Stimulated activated CD4-positive, alpha-beta T cell treated with anti-CD3 and anti-CD28 coated beads, TNF-alpha, amount 100 ng/mL, for 24 hours (primary cell): ENCODE measurements around the gene THBD.

ENCODE experiments used
- DNase-seq, 3 experiments: peaks; one replicate each; pipeline ENCODE4 v3.0.0-alpha.2; 2020; ENCODE audit warnings: low read depth in 3 of 3

The THBD gene

DNA sequence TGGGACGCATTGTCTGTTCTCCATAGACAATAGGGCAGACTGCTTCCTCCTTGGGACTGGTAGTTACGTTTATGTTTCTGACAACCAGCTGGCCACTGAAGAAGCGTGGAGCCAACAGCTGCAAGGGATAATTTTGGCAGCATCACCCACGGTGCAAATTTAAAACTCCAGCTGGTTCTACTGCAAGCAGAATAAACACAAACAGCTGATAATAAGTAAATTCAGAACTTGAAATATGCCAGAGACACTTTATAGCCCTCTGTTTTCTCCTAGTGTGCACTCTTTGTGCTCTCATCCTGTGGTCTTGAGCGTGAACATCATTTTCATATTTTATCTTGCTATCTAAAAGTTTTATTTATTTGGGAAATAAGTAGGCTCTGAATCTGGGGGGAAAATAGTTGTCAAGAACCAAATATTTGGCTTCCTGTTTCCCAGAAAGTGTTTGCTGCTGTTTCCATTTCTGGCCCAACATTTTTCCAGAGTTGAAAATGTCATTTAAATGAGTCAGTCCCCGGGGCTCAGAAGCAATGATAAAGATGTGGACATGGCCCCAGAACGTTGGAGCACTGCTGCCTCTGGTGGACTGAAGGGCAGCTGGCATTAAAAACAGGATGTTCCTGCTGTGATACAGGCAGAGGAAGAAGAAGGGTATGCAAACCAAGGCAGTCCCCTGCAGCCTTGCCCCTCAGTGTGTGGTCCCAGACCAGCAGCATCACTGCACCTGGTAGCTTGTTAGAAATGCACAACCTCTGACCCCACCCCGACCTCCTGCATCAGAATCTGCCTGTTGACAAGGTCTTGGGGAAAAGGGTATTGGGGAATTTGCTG is 12.5 kb upstream of the THBD start:
- DNase-seq, result no peak

DNA sequence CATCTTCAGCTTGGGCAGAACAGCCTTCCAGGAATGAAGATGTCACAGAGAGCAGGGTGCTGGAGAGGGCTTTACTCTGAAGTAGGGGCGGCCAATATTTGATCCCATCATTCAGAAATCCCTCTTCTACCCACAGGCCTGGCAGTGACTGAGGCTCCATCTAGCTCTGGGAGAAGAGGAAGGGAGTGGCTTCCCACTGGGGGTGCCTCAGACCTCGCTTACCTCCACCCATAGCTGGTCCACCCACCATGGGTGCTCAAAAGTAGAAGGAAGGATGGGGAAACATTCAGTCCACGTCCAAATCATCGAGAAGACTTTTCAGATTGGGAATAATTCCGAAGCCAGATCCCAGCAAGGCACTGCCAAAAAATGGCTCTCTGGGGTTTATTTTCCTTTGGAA is 11.8 kb upstream of the THBD start:
- DNase-seq, result no peak

DNA sequence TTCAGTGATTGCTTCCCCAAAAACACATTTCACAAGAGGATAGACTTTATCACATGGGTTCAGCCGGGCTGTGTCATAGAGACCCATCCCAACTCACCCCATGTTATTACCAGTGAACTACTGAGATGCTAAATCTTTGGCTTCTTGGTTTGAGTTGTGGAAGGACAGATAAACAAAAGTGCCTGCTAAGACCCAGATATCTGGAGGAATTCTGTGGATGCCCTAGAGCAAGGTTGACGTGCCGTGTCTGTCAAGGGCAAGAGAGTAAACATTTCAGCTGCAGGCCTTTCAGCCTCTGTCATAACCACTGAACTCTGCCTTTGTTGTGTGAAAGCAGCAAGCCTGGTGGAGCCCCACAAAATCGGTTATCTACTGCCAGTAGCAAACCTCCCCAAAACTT is 11.2 kb upstream of the THBD start:
- DNase-seq, result no peak

DNA sequence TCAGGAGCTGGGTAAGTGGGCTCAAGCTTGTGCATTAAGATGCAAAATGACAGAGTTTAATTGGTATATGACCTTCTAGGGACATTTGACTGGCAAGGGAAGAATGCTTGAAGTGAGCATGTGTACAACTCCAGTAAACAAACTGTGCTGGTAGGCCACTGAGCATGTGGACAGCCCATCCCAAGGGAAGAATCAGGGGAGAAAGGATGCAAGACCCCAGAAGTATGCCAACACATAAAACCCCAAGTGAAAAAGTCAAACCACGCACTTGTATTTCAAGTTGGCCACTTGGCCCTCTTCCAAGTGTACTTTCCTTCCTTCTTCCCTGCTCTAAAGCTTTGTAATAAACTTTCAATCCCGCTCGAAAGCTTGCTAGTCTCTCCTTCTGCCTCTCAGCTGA is 10.4 kb upstream of the THBD start:
- no peak for DNase-seq

DNA sequence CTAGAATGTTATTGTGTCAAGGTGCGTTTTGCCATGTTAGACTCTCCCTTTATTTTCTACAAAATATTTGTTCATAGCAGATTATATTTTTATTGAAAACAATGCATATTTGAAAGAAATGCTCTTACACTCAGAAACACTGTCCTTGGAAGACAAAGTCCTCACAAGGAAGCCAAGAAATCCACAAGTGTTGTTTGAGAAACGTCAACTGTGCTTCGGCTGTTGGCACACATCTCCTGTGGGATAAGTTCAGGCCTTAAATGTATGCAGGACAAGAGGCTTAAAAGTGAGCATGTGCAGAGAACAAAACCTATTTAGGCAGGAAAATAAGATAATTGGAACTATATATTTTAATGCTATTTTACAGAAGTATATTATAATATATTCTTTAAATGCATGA is 9.5 kb upstream of the THBD start:
- DNase-seq, result no peak

DNA sequence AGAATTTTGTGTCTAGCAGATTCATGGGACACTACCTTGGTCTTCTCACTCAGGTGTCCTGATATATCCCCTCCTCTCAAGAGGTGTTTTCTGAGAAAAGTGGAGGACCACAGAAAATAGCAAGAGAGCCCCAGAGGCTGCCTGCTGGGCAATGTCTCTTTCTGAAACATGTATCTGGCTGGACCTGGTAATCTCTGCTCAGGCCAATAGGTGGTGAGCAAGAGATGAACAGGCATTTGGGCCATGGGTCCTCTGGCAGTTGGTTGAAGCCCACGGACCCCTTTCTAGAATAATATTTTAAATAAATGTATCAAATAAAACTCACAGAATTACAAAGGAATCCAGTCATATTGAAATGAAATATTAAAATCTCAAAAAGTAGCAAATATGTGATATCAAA is 8.8 kb upstream of the THBD start:
- DNase-seq, result no peak

DNA sequence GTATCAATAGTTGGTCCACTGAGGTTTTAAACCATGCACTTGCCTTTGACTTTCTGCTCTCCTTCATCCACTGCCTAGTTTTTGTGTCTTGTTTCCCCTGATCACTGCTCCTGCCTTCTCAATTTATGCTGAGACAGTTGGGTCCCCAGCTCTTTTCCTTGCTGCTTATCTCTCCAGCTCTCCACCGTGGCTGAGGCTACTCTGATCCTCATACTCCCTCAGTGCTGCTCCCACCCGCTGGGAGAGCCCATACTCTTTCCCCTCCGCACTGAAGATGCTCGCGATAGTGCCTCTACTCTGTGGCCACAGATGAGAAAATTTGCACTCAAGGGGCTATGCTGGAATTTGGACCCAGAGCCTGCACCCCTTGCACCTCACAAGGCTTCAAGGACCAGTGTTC is 3.4 kb upstream of the THBD start:
- no peak for DNase-seq

DNA sequence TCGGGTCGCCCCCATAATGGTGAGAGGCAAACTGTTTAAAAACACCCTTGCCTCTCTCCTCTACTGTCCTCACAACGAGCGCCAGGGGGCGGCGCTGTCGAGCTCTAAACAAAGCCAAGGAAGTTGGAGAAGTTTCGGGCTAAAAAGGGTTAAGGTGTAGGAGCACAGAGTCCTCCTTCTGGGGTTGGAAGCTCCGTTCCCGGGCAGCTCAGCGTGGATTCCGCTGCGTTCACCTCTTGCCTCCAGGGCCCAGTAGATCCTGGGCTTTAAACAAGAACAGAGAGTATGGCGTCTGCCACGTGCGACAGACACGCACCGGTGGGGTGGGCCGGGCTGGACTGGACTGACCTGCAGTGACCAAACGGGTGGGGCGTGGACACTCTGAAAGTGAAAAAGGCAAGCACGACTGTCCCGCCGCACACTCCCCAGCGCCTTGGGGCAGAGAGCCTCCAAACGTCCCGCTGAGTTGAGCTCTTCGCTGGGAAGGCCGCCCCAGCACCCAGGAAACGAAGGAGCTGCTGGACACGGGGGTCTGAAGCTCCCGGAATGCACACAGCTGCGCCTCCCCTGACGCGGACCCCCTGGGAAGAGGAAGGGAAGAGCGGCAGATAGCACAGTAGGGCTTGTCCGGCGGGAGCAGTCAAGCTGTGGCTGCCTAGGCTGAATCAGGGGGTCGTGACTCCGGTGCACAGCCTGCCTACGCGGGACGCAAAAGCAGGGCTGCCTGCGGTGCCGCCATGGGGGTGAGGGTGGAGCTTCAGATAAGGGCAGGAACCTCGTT is 1.6 kb upstream of the THBD start:
- DNase-seq, result no peak

DNA sequence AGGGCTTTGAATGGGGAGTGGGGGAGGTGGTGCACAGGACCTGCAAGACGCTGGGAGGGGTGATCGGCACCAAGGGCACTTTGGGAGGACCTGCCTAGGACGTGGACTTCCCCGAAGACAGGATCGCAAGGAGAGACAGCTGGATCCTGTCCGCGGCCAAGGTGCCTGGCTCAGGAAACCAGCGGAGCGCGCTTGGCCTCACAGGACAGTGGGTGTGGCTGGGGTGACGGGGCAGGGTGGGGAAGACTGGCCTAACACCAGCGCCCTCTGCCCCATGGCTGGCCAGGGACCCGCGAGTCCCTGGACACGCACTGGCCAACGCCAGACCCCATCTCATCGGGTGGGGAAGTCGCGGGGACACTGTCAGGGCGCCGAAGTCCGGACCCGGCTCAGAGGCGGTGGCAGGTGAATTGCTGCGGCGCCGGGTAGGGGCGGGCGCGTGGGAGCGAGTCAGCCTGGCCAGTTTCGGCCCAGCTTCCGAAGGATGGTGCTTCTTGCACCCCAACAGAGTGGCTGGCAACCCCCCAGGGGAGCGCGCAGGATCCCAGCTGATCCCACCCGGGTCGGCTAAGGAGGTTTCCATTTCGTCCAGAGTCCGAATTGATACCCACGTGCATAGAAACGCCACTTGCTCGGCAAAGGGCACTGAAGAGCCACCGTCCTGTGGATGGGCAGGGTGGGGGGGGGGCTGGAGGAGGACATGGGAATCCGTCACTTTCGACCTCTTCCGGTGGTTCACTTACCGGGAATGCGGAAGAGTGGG is 785 bp upstream of the THBD start:
- no peak for DNase-seq

DNA sequence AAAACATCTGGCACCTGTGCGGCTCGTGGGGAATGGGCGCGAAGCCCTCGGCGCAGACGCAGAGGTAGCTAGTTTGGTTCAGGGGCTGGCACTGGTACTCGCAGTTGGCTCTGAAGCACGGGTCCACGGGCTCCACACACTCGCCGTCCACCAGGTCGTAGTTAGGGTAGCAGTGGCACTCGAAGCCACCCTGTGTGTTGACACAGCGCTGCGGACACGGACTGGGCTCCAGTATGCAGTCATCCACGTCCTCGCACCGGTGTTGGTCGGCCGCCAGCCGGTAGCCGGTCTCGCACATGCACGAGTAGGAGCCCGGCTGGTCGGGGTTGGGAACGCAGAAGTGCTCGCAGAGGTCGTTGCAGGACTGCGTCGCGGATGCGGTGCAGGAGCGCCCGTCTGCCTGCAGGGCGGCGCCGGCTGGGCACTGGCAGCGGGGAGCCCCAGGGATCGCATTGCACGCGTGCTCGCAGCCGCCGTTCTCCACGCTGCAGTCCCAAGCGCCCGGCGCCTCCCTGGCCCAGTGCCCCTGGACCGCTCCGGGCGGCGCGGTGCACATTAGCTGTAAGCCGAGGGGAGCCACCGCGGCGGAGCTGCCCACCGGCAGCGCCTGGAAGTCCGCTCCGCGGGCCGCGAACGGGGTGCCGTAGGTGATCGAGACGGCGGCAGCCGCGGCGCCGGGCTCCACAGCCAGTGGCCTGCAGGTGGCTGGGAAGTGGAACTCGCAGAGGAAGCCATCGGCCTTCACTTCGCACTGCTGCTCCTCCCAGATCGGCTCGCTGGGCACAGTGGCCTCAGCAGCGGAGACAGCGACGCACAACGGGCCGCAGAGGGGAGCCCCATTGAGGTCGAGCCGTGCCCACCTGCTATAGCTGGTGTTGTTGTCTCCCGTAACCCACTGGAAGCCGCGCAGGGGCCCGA is 930 bp downstream of the THBD start:
- DNase-seq, result peak in 1 of 3 experiments; percentile 24

DNA sequence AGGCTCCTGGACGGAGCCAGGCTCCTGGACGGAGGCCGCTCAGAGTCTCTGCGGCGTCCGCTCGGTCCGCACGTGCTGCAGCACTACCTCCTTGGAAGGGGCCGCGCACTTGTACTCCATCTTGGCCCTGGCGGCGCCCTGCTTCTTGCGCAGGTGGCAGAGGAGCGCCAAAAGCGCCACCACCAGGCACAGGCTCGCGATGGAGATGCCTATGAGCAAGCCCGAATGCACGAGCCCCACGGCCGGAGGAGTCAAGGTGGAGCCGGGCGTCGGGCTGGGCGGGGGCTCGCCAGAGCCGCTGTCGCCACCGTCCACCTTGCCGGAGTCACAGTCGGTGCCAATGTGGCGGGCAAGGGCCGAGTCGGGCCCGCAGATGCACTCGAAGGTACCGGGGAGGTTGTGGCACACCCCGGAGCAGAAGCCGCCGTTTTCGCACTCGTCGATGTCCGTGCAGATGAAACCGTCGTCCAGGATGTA is 1.7 kb downstream of the THBD start:
- DNase-seq, result no peak

DNA sequence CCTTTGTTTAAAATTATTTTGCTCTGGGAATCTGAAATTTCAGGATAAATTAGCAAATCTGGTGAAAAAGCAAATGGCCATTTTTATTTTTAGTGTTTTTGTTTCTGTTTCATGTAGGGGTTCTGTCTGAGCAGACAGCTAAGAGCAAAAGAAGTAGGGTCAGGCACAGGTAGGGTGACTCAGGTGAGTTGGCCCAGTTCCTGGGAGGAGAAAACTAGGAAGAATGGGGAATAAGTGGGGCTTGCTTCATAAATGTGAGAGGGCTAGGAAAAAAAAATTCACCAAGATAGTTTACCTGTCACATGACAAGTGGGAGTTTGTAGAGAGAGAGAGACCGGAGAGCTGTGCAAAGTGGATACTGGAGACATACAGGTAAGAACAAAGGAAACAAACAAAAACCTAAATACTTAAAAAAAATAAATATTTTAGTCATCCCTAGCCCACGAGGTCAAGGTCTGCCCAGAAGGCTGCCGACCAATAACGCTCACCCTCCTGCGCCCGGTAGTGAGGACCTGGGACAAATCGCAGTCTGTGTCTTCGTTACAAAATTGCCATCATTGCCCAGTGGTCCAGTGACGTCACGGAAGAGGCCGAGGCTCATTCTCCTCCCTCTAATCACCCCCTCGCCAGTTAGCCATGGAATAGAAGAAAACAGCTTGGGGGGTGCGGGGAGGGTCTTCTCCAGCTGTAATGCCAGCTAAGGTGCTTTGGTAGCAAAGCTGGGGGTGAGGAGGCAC is 2.3 kb downstream of the THBD start:
- DNase-seq, result no peak

DNA sequence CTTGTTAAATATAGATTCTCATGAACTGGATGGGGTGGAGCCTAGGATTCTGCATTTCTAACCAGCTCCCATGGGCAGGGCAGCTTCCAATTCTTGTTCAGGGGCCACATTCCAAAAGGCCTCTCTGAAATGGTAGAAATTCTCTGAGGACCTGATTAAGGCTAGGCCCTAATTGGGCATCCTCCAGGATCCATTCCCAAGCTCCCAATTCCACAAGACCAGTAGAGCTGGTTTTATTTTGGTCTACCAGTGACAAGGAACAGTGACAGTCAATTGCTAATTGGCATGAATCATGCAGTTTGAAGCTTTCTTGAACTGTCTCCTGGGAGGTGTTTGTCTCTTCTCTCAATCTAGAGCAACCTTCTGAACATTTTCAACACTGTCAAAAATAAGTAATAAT is 3.0 kb downstream of the THBD start:
- DNase-seq, result no peak

DNA sequence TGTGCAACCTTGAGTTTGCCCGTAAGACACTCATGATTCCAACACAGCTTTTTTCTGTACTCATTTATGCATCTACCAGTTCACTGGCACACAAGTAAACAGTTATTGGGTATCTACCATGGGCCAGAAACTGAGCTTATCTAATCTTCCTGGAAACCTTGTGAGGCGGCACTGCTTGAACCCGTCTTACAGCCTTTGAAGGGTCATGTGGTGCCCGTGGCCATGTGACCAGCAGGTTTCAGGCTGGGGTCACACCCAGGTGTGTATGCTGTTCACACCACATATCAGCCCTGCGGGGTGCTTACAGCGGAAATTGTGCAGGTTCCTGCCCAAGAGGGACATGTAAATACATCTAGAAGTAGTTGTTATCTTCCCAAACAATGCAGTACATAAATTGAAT is 6.1 kb downstream of the THBD start:
- DNase-seq, result no peak

DNA sequence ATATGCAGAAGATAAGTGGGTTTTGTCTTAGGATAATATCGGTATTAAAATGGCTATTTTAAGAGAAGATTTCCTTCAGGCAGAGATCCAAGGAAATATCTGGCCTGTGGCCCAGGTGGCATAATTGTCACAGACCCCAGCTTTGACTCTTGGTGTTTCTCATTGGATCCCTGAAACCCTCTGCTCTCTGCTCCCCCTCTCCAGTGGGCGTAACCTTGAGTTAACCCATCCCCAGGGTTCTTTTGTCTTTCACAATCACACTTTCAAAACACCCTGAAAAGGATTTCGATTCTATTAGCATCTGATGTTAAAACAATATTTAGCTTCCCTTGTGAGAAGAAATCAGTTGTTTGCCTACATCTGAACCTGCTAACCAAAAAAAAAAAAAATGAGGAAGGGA is 7.2 kb downstream of the THBD start:
- no peak for DNase-seq

DNA sequence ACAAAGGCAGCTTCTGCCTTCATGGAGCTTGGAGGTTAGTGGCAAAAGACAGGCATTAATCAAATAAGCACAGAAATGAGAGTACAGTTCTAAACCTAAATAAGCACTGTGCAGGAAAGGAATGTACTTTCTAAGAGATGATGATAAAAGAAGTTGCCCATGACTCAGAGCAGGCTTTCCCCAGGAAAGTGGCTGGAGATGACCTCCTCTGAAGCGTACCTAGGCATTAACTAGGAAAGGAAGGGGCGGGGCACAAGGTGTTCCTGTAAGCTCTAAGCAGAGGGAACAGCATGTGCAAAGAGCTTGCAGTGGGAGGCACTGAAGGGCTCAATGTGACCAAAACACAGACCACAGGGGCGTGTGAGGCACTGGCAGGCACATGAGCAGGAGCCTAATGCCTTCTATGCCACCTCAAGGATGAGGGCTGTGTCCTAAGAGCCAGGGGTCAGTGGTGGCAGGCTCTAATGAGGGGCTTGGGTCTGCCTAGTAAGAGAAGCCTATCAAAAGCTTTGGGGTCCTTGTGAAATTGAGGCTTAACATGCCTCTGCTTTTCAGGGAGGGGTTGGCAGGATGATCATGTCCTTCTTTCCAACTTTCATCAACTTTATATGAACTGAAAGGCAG is 9.5 kb downstream of the THBD start:
- DNase-seq, result no peak

DNA sequence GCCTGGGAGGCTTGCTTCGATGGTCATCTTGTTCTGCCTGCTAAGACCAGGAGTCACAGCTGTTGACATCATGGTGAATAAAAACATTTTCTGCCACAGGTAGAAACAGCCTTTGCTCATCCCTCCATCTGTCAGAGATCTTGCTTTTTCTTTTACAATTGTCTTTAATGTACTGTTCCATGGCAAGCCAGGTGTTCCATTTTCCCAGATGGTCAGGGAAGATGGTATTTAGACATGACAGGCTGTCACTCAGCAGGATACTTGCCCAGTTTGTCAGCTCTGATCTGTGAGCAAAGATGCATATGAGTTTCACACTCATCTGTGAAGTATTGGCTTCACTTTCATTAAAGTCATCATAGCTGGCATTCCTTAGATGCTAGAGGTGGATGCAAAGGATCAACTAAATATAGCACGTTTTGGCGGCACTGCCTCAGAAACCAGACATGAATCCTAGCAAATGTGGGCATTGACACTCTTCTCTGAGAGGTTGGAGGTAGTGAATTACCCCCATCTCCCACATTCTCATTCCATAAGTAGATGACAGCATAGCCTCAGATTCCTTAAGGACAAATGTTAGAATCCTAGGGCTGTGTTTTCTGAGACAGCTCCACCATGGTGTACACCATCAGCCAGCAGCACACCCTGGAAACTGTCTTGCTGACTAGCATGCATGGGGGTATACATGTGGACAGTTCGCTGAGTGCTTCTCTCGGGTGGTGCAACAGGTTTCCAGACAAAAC is 10.2 kb downstream of the THBD start:
- DNase-seq, result no peak

DNA sequence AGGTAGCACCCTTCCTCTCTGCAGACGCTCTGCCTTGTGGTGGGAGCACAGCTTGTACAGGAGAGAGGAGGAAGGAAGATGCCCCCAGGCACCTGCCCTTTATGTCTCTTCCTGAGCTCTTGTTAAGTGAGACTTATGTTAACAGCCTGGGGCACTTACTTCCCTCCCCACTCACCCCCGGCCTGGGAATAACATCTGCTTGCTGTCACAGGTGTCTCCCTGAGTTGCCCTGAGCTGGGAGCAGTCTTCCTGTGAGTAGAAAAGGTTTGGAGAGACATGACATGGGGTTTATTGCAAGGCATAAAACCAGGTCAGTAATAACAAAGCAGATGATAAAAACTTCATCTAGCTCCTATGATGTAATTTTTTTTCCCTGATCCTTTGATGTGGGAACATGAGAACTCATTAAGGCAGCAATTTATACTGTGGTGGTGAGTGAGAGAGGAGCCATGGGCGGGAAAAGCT is 12.4 kb downstream of the THBD start:
- no peak for DNase-seq

DNA sequence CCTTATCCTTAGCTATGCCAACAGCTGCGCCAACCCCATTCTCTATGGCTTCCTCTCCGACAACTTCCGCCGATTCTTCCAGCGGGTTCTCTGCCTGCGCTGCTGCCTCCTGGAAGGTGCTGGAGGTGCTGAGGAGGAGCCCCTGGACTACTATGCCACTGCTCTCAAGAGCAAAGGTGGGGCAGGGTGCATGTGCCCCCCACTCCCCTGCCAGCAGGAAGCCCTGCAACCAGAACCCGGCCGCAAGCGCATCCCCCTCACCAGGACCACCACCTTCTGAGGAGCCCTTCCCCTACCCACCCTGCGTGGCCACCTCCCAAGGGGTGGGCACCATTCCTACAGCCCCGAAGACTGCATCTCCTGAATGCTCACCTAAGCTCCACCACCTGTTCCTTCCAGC is 13.1 kb downstream of the THBD start:
- no peak for DNase-seq
